ENCODE data around the gene GSTM3. TPM values are rescaled to one million over a fixed set of nuclear protein-coding genes. Genes with fewer than 3 reads are reported as not detected.

The GSTM3 gene
- total RNA-seq, 1 donor from 2014 or later: 11.2 TPM

DNA sequence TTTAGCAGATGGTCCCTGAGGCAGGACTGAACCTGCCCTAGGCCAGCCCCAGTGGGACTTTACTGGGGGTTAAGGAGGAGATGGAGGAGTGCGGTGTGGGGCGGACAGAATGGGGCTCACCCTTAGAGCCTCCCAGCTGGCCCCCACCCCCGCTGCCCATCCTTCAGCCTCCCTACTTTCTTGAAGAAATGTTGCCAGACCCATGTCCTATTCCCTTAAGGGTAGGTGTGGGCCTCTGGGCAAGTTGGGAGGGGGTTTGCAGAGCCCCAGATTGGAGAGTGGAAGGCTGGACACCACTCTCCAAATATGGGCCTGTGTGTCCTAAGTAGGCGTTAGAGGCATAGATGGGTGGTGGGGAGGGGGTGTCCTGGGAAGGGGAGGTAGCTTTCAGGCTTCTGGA lies 42.1 kb upstream of the GSTM3 start:
- H3K4me1 Mint-ChIP-seq (ENCODE audit: low read depth): peaks cover 23% of the 10 kb centered on the region
- H3K27me3 Mint-ChIP-seq (ENCODE audit: low read depth): no peaks in the 10 kb centered on the region
- peaks cover 9% of the 10 kb centered on the region for H3K9me3 Mint-ChIP-seq
- DNase-seq (ENCODE audit: low spot score): no peak
- H3K27ac Mint-ChIP-seq: no peak overlapping the region
- peaks cover 7% of the 10 kb centered on the region for H3K36me3 Mint-ChIP-seq (ENCODE audit: low read depth)
- H3K4me3 Mint-ChIP-seq (ENCODE audit: low read depth): no peak overlapping the region
- intact Hi-C loops (cut with micrococcal nuclease): no loop called here

DNA sequence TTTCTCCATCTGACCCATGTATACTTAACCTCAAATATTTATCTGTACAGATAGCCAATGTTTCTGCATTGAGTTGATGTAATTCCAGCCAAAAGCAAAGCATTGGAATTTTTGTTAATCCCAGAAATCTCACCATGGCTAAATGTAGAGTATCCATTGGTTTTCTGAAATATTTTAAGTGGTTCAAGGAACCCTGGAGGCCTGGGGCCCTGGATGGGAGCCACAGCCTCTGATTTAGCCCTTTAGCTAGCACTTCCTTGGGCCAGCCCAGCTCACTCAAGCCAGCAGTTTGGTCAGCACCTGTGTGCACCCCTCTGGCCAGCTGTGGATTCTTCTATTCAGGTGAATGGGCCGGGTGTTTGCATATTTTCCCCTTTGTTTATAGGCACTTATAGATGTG lies 41.7 kb upstream of the GSTM3 start:
- Mint-ChIP-seq H3K9me3 (peaks cover 9% of the 10 kb centered on the region), H3K36me3 (ENCODE audit: low read depth) (peaks cover 7% of the 10 kb centered on the region), H3K4me1 (ENCODE audit: low read depth) (peaks cover 24% of the 10 kb centered on the region), H3K27ac (no peak overlapping the region), H3K4me3 (ENCODE audit: low read depth) (no peak overlapping the region), H3K27me3 (ENCODE audit: low read depth) (no peaks in the 10 kb centered on the region)
- intact Hi-C loops (cut with micrococcal nuclease): no loop called here
- DNase-seq (ENCODE audit: low spot score): no peak

- Mint-ChIP-seq H3K27ac (no peak overlapping the region), H3K27me3 (ENCODE audit: low read depth) (no peaks in the 10 kb centered on the region), H3K9me3 (peaks cover 9% of the 10 kb centered on the region), H3K4me1 (ENCODE audit: low read depth) (peaks cover 24% of the 10 kb centered on the region), H3K36me3 (ENCODE audit: low read depth) (peaks cover 7% of the 10 kb centered on the region), H3K4me3 (ENCODE audit: low read depth) (no peak overlapping the region)
- intact Hi-C loops (cut with micrococcal nuclease): no loop called here
- DNase-seq (ENCODE audit: low spot score): no peak
These were observed 41.0 kb upstream of the GSTM3 start for GRCh38 chr1:109781806-109782205.

DNA sequence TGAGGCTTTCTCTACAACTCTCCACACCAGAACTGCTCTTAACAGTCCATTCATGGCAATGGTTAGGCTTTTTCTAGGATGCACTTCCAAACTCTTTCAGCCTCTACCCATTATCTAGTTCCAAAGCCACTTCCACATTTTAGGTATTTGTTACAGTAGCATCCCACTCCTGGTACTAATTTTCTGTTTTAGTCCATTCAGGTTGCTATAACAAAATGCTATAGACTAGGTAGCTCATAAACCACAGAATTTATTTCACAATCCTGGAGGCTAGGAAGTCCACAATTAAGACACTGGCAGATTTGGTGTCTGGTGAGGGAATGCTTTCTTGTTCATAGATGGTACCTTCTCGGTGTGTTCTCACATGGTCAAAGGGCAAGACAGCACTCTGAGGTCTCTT lies 40.1 kb upstream of the GSTM3 start:
- no peak for DNase-seq (ENCODE audit: low spot score)
- Mint-ChIP-seq H3K9me3 (peaks cover 9% of the 10 kb centered on the region), H3K4me1 (ENCODE audit: low read depth) (peaks cover 22% of the 10 kb centered on the region), H3K4me3 (ENCODE audit: low read depth) (no peak overlapping the region), H3K36me3 (ENCODE audit: low read depth) (peaks cover 7% of the 10 kb centered on the region), H3K27me3 (ENCODE audit: low read depth) (peaks cover under 1% of the 10 kb centered on the region), H3K27ac (no peak overlapping the region)
- intact Hi-C loops (cut with micrococcal nuclease): no loop called here

DNA sequence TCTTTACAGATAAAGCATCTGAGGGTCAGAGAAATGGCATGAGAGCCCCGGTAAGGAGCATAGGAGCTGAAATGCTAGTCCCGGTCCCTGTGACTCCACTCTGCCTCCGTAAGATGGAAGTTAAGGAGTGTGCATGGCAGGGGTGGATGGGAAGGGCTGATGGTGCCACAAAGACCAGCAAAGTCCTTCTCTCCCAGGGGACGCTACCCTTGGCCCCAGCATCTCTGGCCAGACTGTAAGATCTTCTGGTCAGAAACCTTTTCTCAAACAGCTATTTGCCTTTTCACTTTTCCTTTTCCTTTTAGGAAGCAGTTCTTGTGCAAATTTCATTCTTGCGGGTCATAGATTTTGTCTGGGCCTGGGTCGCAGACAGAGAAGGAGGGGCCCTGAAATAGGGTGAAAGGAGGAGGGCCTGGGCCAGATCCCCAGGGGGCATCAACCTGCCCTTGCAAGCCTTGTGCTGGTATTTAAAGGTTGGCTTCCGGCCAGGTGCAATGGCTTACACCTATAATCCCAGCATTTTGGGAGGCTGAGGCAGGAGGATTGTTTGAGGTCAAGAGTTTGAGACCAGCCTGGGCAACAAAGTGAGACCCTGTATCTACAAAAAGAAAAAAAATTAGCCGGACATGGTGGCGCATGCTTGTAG lies 37.3 kb upstream of the GSTM3 start:
- no peak overlapping the region for H3K4me3 Mint-ChIP-seq (ENCODE audit: low read depth)
- H3K27me3 Mint-ChIP-seq (ENCODE audit: low read depth): peaks cover 5% of the 10 kb centered on the region
- no peak overlapping the region for H3K27ac Mint-ChIP-seq

GRCh38 chr1:109777436-109777835 lies 36.6 kb upstream of the GSTM3 start:
- Mint-ChIP-seq H3K4me3 (ENCODE audit: low read depth) (no peak overlapping the region), H3K36me3 (ENCODE audit: low read depth) (peaks cover 7% of the 10 kb centered on the region), H3K9me3 (peaks cover 9% of the 10 kb centered on the region), H3K27me3 (ENCODE audit: low read depth) (peaks cover 5% of the 10 kb centered on the region), H3K27ac (peak overlapping the region; percentile 49), H3K4me1 (ENCODE audit: low read depth) (peaks cover 18% of the 10 kb centered on the region)
- intact Hi-C loops (cut with micrococcal nuclease): loop anchor here (1.0 to 2.0 kb wide), 2 partner anchors 133 to 207 kb away; partner anchors contain the start of genes AHCYL1 and CSF1
- DNase-seq (ENCODE audit: low spot score): no peak

More for the DNA sequence above, 37.3 kb upstream of the GSTM3 start:
- H3K4me1 Mint-ChIP-seq (ENCODE audit: low read depth): peaks cover 18% of the 10 kb centered on the region
- DNase-seq (ENCODE audit: low spot score): no peak
- peaks cover 9% of the 10 kb centered on the region for H3K9me3 Mint-ChIP-seq
- peaks cover 7% of the 10 kb centered on the region for H3K36me3 Mint-ChIP-seq (ENCODE audit: low read depth)
- intact Hi-C loops (cut with micrococcal nuclease): loop anchor here (1.0 to 2.0 kb wide), 2 partner anchors 133 to 206 kb away; partner anchors contain the start of genes AHCYL1 and CSF1

DNA sequence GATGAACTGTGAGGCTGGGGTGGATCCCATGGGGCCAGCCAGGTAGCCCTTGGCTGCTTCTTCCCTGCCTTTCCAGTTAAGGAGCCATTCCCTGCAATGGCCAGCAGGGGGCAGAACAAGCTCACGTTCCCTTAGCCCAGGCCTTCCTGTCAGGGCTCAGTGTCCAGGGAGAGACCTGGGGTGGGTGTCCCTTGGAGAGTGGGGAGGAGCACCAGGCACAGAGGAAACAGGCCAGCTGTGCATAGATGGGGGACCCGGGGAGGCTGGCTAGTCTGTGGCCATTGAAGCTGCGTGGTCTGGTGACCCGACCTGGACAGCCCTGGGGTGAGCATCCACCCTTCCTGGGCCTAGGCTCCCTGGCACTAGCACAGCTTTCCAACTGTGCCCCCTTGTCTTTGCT lies 36.1 kb upstream of the GSTM3 start:
- H3K9me3 Mint-ChIP-seq: peaks cover 9% of the 10 kb centered on the region

GRCh38 chr1:109776206-109776835 lies 35.5 kb upstream of the GSTM3 start:
- Mint-ChIP-seq H3K4me3 (ENCODE audit: low read depth) (no peak overlapping the region), H3K27ac (no peak overlapping the region), H3K9me3 (peaks cover 9% of the 10 kb centered on the region), H3K4me1 (ENCODE audit: low read depth) (peaks cover 21% of the 10 kb centered on the region), H3K27me3 (ENCODE audit: low read depth) (peaks cover 5% of the 10 kb centered on the region), H3K36me3 (ENCODE audit: low read depth) (peaks cover 7% of the 10 kb centered on the region)
- intact Hi-C loops (cut with micrococcal nuclease): loop anchor here (1.0 to 2.0 kb wide), 2 partner anchors 134 to 235 kb away; partner anchors contain the start of gene CSF1
- no peak for DNase-seq (ENCODE audit: low spot score)

More for the DNA sequence above, 36.1 kb upstream of the GSTM3 start:
- Mint-ChIP-seq H3K27me3 (ENCODE audit: low read depth) (peaks cover 5% of the 10 kb centered on the region), H3K4me1 (ENCODE audit: low read depth) (peaks cover 21% of the 10 kb centered on the region), H3K36me3 (ENCODE audit: low read depth) (peaks cover 7% of the 10 kb centered on the region), H3K4me3 (ENCODE audit: low read depth) (no peak overlapping the region), H3K27ac (no peak overlapping the region)
- intact Hi-C loops (cut with micrococcal nuclease): loop anchor here (1.0 to 2.0 kb wide), 3 partner anchors 134 to 234 kb away; partner anchors contain the start of genes AHCYL1 and CSF1
- peak; percentile 71 for DNase-seq (ENCODE audit: low spot score)

DNA sequence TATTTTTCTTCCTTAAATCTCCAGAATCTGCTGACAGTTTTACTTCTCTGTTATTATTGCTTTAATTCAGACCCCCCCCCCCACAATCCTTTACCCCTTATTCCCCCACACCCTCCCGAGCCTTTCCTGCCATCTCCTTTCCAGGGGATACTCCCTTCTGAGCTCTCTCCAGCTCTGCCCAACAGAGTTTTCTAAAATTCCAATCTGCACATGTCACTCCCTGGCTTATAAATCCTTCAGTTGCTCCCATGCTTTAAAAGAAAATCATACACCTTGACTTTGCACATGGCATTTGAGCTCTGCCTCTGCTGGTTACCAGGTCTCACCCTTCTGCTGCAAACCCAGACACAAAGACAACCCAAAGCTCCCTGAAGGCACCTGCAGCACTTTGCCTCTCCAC lies 34.6 kb upstream of the GSTM3 start:
- H3K4me1 Mint-ChIP-seq (ENCODE audit: low read depth): peaks cover 21% of the 10 kb centered on the region
- no peak overlapping the region for H3K4me3 Mint-ChIP-seq (ENCODE audit: low read depth)
- peaks cover 2% of the 10 kb centered on the region for H3K9me3 Mint-ChIP-seq
- H3K27ac Mint-ChIP-seq: no peak overlapping the region
- intact Hi-C loops (cut with micrococcal nuclease): no loop called here
- H3K27me3 Mint-ChIP-seq (ENCODE audit: low read depth): peaks cover 5% of the 10 kb centered on the region
- H3K36me3 Mint-ChIP-seq (ENCODE audit: low read depth): peaks cover under 1% of the 10 kb centered on the region
- DNase-seq (ENCODE audit: low spot score): no peak

DNA sequence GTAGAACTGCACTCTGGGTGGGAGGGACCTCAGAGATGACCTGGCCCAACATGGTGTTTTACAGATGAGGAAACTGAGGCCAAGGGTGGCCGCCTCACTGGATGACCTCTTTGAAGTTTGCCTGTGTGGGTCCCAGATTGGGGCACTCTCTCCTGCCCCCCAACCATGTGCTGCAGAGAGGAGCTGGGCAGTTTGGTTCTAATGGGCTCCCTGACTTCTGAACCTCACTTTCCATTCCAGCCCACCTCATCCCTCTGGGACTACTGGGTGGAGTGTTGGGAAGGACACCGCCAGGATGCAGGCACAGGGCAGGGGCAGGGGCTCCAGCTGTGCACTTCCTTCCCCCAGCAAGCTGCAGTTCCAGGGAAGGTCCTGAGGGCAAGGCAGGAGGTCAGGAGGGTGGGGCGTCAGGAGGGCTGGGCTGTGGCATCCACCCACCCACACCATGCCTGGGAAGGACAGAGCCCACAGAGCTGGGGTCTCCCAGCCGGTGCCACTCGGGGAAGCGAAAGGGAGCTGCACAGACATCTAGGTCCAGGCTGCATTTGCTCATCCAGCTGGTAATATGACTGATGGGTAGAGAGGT lies 33.2 kb upstream of the GSTM3 start:
- intact Hi-C loops (cut with micrococcal nuclease): loop anchor here (1.0 kb wide), 2 partner anchors 131 to 226 kb away; partner anchors contain the start of gene GNAI3
- Mint-ChIP-seq H3K27me3 (ENCODE audit: low read depth) (peaks cover 5% of the 10 kb centered on the region), H3K4me3 (ENCODE audit: low read depth) (no peak overlapping the region), H3K27ac (no peak overlapping the region), H3K4me1 (ENCODE audit: low read depth) (peaks cover 25% of the 10 kb centered on the region), H3K9me3 (no peaks in the 10 kb centered on the region), H3K36me3 (ENCODE audit: low read depth) (no peaks in the 10 kb centered on the region)
- no peak for DNase-seq (ENCODE audit: low spot score)

GRCh38 chr1:109773203-109773899 lies 32.5 kb upstream of the GSTM3 start:
- H3K36me3 Mint-ChIP-seq (ENCODE audit: low read depth): no peaks in the 10 kb centered on the region
- DNase-seq (ENCODE audit: low spot score): peak; percentile 65
- H3K27me3 Mint-ChIP-seq (ENCODE audit: low read depth): peaks cover 5% of the 10 kb centered on the region
- H3K27ac Mint-ChIP-seq: no peak overlapping the region
- intact Hi-C loops (cut with micrococcal nuclease): loop anchor here (1.0 kb wide), 2 partner anchors 130 to 225 kb away; partner anchors contain the start of gene GNAI3
- no peaks in the 10 kb centered on the region for H3K9me3 Mint-ChIP-seq
- H3K4me1 Mint-ChIP-seq (ENCODE audit: low read depth): peaks cover 23% of the 10 kb centered on the region
- H3K4me3 Mint-ChIP-seq (ENCODE audit: low read depth): no peak overlapping the region

DNA sequence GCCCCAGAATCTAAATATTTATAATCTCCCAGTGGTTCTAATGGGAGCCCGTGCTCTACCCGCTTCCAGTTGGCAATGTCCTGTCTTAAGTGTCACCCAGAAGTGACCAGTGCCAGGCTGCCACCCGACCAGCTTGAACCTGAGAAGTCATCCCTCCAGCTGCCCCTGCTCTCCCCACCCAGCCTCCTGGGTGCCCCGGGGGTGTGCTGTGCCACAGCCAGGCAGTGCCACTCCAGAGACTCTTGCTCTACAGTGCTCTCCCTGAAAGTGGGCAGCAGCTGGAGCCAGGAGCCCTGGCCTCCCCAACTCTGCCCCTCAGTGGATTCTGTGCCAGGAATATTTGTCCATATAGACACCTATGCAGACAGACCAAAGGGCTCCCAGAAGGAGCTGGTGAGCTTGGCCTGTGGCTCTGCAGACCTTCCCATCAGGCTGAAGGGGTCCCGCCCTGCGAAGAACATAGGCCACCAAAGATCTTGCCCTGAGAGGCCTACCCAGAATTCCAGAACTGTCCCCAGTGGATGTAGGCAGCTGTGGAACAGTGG lies 31.9 kb upstream of the GSTM3 start:
- no peak overlapping the region for H3K27ac Mint-ChIP-seq
- H3K4me3 Mint-ChIP-seq (ENCODE audit: low read depth): no peak overlapping the region
- intact Hi-C loops (cut with micrococcal nuclease): loop anchor here (1.0 kb wide), 2 partner anchors 129 to 224 kb away; partner anchors contain the start of gene GNAI3
- no peak for DNase-seq (ENCODE audit: low spot score)
- H3K27me3 Mint-ChIP-seq (ENCODE audit: low read depth): peaks cover 5% of the 10 kb centered on the region
- H3K4me1 Mint-ChIP-seq (ENCODE audit: low read depth): peaks cover 23% of the 10 kb centered on the region
- H3K9me3 Mint-ChIP-seq: no peaks in the 10 kb centered on the region
- H3K36me3 Mint-ChIP-seq (ENCODE audit: low read depth): no peaks in the 10 kb centered on the region
